Lower leg skin (tissue), 4 donors: ENCODE results near the gene NONO. TPM values are rescaled to one million over a fixed set of nuclear protein-coding genes. Genes with fewer than 3 reads are reported as not detected.

Experiments
- DNase-seq, 2 donors: peaks; one replicate each; pipeline ENCODE4 v3.0.0-alpha.2; 2019; ENCODE audit warnings: low spot score in 2 of 2
- H3K4me3 ChIP-seq: fragments of 200-600 bp; sonication (generic); 2 replicates; pipeline ENCODE4 v1.5.1; 2017; ENCODE audit warnings: mild to moderate bottlenecking, low read depth; ENCODE audit not compliant: poor library complexity, severe bottlenecking
- CTCF ChIP-seq, 3 donors: fragments of 450-650 bp; IDR thresholded peaks; one replicate each; pipeline ENCODE4 v1.5.1; 2016; ENCODE audit warnings: antibody characterized with exemption in 3 of 3, mild to moderate bottlenecking in 3 of 3, moderate library complexity in 2 of 3
- POLR2A ChIP-seq, 2 donors: fragments of 450-650 bp; IDR thresholded peaks; one replicate each; pipeline ENCODE4 v1.6.1; 2016 to 2017; ENCODE audit warnings: antibody characterized with exemption in 2 of 2, mild to moderate bottlenecking in 1 of 2, moderate library complexity in 1 of 2
- WGBS, 2 donors: methylation state at CpG; one replicate each; pipeline ENCODE4 v1.1.5; 2018; 5-methylcytosine and 5-hydroxymethylcytosine counted together
- intact Hi-C: fragments of 100-400 bp; cut with DNase I; formaldehyde crosslinking; loops from one replicate; pipeline ENCODE4 v1.15.0; 2023; ENCODE audit warnings: low total_unique reads
- total RNA-seq, 4 donors: library from RNA; depleted of rRNA; stranded (reverse); fragments of >200 nt; gene quantifications; one replicate each; pipeline ENCODE4 v1.1.0, GENCODE V29; 2016

NONO gene
- total RNA-seq, 4 donors from 2014 or later: 166 to 216 (median 191) TPM

DNA sequence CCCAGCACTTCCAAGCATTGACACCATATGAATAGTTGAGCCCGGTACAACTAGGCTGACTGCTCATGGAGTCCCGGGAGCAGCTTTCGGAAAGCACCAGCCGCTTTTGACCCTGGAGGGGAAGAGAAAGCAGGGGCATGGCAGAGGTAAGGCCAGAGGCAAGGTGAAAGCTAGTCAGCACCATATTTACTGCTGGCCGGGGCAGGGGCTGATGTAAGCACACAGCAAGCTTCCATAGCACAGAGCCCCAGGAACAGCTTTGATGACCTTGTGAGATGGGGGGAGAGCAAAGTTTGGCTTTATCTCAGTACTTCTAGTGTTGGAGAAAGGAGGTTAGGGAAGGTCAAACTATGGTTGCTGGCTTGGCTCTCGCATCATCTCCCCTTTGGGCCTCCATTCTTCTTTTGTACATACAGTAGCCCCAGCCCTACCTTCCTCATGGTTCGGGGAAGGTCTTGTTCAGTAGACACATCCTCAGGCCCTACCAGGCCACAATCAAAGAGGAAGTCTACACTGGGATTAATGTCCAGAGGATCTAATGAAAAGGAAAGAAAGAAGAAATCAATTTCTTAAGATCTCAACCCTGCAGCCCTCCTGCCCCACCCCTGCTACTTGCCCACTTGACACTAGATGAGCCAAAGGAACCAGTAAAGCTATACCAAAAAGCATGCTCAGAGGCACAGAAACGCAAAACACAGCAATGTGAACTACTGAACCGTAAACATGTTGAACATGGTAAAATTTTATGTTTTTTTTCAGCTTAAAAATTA lies 38.9 kb upstream of the NONO start:
- intact Hi-C loops: no loop called here
- TF ChIP-seq POLR2A (IDR thresholded peaks at IDR 0.05) (no peak), CTCF (IDR thresholded peaks at IDR 0.05) (no peak)
- no peak overlapping the region for H3K4me3 ChIP-seq
- 87 to 92% methylated on average over 8 to 9 of the region's 9 CpGs for WGBS, 2 donors
- no peak for DNase-seq

DNA sequence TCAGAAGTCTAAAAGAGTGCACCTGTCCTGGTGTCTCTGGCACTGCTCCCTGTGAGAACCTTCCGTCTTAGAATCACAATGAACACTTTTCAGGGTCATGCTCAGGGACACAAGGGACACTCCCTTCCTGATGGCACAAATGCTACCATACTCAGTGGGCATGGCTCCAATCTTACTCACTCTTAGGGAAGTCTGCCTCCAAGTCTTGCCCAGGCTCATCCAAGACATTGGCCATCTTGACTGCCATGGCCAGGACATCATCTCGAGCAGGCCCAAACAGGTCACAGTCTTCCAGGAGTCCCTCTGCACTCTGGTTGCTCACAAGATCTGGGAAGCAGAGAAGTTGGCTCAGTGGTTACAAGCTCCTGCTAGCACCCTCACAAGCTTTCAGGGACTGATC lies 38.3 kb upstream of the NONO start:
- no peak for DNase-seq
- intact Hi-C loops: no loop called here
- no peak overlapping the region for H3K4me3 ChIP-seq
- TF ChIP-seq CTCF (IDR thresholded peaks at IDR 0.05) (no peak), POLR2A (IDR thresholded peaks at IDR 0.05) (no peak)
- WGBS, 2 donors: 31 to 66% methylated on average over 1 to 2 of the region's 2 CpGs

DNA sequence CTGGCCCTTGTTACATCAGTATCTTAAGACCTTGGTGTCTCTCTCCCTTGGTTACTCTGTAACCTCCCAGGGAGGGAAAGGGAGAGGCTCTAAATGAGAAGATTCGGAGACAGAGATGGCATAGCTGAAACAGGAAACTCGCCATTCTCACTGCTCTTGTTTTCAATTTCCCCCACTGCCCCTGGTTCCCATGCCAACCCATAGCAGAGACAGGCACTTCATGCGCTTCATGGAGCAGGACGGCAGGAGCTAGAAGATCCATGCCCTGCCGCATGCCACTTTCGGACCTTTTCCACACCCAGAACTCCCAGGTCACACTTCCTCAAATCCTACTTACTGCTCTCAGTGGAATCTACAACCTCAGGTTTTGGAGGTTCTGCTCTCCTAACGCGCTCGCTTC lies 32.6 kb upstream of the NONO start:
- intact Hi-C loops: no loop called here
- no peak for TF ChIP-seq POLR2A (IDR thresholded peaks at IDR 0.05)
- no peak for TF ChIP-seq CTCF (IDR thresholded peaks at IDR 0.05)
- 74 to 82% methylated on average over 9 of the region's 9 CpGs for WGBS, 2 donors

DNA sequence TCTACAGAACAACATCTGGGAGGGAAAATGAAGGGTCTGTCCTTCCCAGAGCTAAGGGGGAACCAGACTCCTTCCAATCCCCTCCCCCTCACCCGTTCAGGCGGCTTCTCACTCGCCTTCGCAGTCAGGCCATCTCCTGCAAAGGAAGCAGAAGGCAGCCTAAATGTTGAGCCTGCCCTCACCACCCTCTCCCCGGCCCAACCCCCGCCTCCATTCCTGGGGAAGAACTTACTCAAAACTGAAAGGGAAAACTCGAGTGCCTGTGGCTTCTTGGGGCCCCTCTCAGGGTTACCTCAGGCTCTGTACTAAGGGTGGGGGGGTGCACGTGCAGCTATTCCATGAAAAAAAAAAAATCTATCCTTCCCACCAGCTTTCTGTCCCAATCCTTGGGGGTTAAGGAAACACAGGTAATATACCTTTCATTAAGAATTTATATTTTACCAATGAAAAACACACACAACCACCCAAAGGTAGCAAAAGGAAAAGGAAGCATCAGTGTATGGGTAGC lies 31.9 kb upstream of the NONO start:
- no peak for DNase-seq
- TF ChIP-seq POLR2A (IDR thresholded peaks at IDR 0.05) (no peak), CTCF (IDR thresholded peaks at IDR 0.05) (no peak)
- WGBS, 2 donors: 56 to 64% methylated on average over 8 of the region's 8 CpGs
- intact Hi-C loops: no loop called here
- no peak overlapping the region for H3K4me3 ChIP-seq

More for the DNA sequence above, 32.6 kb upstream of the NONO start:
- H3K4me3 ChIP-seq: no peak overlapping the region
- DNase-seq: no peak

DNA sequence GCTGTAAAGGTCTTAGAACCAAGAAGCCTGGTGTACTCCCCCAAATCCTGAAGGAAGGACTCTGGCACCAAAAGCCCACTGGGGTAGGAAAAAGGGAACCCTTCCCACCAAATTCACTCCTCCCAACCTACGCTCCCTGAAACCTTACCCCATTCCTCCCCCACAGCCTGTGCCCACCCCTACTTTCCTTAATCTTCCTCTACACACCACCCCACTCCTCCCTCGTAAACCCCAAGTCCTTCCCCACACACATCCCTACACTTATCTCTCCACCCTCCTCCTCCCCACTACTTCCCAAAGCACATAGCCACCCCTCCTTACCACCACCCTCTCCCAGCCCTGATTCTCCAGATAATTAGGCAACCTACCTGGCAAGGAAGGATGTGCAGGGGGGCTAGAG lies 31.2 kb upstream of the NONO start:
- intact Hi-C loops: no loop called here
- no peak for TF ChIP-seq POLR2A (IDR thresholded peaks at IDR 0.05)
- TF ChIP-seq CTCF (IDR thresholded peaks at IDR 0.05): no peak
- DNase-seq: no peak
- H3K4me3 ChIP-seq: no peak overlapping the region
- 70 to 79% methylated on average over 2 of the region's 2 CpGs for WGBS, 2 donors
